ENCODE measurements around the gene GLRA1. TPM values are rescaled to one million over a fixed set of nuclear protein-coding genes. Genes with fewer than 3 reads are reported as not detected.
"Not testable (repeated sequence)": the region's sequence is repeated elsewhere in the genome, so short reads cannot be mapped to it uniquely, and the experiment has no call there.

GLRA1 gene
- total RNA-seq, 2 donors from 2014 or later = not detected

DNA sequence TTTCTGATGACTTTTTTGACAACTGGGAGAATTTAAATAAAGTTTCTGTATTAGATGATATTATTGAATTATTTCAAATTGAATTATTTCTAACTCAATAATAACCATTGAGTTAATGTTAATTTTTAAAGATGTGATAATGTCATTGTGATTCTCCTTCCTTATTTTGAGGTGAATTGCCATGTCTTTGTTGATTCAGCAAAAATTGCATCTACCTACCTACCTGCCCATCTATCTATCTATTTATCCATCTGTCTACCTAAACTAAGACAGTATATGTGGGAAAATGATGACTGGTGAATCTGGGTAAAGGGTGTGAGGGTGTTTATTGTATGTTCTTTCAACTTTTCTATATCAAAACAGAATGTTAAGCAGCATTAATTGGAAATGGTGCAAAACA lies 77.9 kb downstream of the GLRA1 start:
- TF ChIP-seq, protein P1, sequence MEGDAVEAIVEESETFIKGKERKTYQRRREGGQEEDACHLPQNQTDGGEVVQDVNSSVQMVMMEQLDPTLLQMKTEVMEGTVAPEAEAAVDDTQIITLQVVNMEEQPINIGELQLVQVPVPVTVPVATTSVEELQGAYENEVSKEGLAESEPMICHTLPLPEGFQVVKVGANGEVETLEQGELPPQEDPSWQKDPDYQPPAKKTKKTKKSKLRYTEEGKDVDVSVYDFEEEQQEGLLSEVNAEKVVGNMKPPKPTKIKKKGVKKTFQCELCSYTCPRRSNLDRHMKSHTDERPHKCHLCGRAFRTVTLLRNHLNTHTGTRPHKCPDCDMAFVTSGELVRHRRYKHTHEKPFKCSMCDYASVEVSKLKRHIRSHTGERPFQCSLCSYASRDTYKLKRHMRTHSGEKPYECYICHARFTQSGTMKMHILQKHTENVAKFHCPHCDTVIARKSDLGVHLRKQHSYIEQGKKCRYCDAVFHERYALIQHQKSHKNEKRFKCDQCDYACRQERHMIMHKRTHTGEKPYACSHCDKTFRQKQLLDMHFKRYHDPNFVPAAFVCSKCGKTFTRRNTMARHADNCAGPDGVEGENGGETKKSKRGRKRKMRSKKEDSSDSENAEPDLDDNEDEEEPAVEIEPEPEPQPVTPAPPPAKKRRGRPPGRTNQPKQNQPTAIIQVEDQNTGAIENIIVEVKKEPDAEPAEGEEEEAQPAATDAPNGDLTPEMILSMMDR (IDR thresholded peaks at IDR 0.05) = no peak
- Histone ChIP-seq H3K27ac (no peak overlapping the region), H3K36me3 (no peaks in the 10 kb centered on the region), H3K4me1 (ENCODE audit: control insufficient read depth in 1 of 2, low read depth in 2 of 2) (peaks cover 0 to 12% of the 10 kb centered on the region in 2 donors), H3K4me3 (no peak overlapping the region), H3K27me3 (replicated peaks; ENCODE audit: insufficient read depth) (no peaks in the 10 kb centered on the region), H3K9me3 (no peaks in the 10 kb centered on the region)
- ATAC-seq (ENCODE audit: insufficient number of reproducible peaks, low FRiP score, low read depth) (no peak), DNase-seq (ENCODE audit: low spot score) (no peak)

DNA sequence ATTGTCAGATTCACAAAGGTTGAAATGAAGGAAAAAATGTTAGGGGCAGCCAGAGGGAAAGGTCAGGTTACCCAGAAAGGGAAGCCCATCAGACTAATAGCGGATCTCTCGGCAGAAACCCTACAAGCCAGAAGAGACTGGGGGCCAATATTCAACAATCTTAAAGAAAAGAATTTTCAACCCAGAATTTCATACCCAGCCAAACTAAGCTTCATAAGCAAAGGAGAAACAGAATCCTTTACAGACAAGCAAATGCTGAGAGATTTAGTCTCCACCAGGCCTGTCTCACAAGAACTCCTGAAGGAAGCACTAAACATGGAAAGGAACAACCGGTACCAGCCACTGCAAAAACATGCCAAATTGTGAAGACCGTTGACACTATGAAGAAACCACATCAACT lies 91.8 kb downstream of the GLRA1 start:
- ATAC-seq (ENCODE audit: insufficient number of reproducible peaks, low FRiP score, low read depth); H3K36me3 ChIP-seq; H3K4me1 ChIP-seq (ENCODE audit: control insufficient read depth in 1 of 2, low read depth in 2 of 2); H3K27ac ChIP-seq; DNase-seq (ENCODE audit: low spot score); H3K4me3 ChIP-seq; H3K27me3 ChIP-seq (replicated peaks; ENCODE audit: insufficient read depth): not testable (repeated sequence)
- peaks cover 49% of the 10 kb centered on the region for H3K9me3 ChIP-seq

DNA sequence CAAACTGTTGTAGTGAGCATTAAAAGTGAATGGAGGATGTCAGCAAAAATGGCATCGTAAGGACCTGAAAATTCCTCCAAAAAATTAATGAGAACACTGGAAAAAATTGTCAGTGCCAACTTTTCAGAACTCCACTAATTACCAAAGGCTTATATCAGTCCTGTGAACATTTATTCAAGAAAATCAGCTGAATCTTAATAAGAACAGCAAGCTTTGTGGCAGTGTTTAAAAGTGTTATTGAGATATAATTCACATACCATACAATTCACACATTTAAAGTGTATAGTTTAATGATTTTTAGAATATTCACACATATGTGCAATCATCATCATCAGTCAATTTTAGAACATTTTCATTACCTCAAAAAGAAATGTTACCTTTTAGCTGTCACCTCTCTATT lies 95.3 kb downstream of the GLRA1 start:
- no peak overlapping the region for H3K4me3 ChIP-seq
- H3K27me3 ChIP-seq (replicated peaks; ENCODE audit: insufficient read depth) = no peaks in the 10 kb centered on the region
- ATAC-seq (ENCODE audit: insufficient number of reproducible peaks, low FRiP score, low read depth) (no peak), DNase-seq (ENCODE audit: low spot score) (no peak)
- no peaks in the 10 kb centered on the region for H3K36me3 ChIP-seq
- H3K4me1 ChIP-seq (ENCODE audit: control insufficient read depth in 1 of 2, low read depth in 2 of 2) = no peaks in the 10 kb centered on the region
- peaks cover 20% of the 10 kb centered on the region for H3K9me3 ChIP-seq
- no peak overlapping the region for H3K27ac ChIP-seq
- TF ChIP-seq, protein P1 (IDR thresholded peaks at IDR 0.05) = no peak

DNA sequence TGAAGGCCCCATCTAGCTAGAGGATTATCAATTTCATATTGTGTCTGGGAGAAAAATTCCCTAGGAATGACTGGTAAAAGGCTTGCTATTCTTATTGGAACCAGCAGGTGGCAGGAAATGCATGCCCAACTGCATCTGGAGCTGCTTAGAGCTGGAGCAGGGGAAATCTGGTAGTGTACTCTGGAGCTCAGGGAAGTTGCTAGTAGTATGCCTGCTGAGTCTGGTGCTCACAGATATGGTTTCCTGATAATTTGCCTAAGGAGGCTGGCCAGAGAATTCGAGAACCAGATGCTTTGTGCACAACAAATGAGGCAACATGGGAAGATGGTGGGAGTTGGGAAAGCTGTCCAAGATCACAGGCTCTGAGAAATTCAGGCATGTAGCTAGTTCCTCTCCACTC lies 99.2 kb downstream of the GLRA1 start:
- Histone ChIP-seq H3K27me3 (replicated peaks; ENCODE audit: insufficient read depth) (no peaks in the 10 kb centered on the region), H3K4me1 (ENCODE audit: control insufficient read depth in 1 of 2, low read depth in 2 of 2) (no peaks in the 10 kb centered on the region), H3K27ac (no peak overlapping the region), H3K36me3 (no peaks in the 10 kb centered on the region), H3K9me3 (no peaks in the 10 kb centered on the region), H3K4me3 (no peak overlapping the region)
- TF ChIP-seq, protein P1 (IDR thresholded peaks at IDR 0.05) = peak; percentile 90
- ATAC-seq (ENCODE audit: insufficient number of reproducible peaks, low FRiP score, low read depth) (no peak), DNase-seq (ENCODE audit: low spot score) (no peak)

DNA sequence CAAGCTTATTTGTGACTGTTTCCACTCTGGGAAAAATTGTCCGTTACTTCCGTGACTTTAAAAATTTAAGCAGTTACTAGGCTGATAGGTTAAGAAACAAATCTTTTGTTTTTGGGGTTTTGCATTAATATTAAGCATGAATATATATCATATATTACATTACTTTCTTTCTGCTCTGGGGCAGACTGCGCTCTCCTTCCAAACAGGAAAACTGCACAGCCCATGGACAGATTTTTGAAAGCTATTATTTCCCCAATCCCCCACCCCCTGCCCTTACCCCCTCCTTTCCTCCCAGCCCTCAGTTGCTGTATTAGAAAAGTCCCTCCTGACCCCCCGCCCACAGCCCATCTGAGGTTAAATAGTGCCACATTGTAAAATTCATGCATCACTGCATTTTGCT lies 102.5 kb downstream of the GLRA1 start:
- Histone ChIP-seq H3K27me3 (replicated peaks; ENCODE audit: insufficient read depth) (no peaks in the 10 kb centered on the region), H3K36me3 (no peaks in the 10 kb centered on the region), H3K4me3 (no peak overlapping the region), H3K4me1 (ENCODE audit: control insufficient read depth in 1 of 2, low read depth in 2 of 2) (no peaks in the 10 kb centered on the region), H3K27ac (no peak overlapping the region), H3K9me3 (no peaks in the 10 kb centered on the region)
- ATAC-seq (ENCODE audit: insufficient number of reproducible peaks, low FRiP score, low read depth) (no peak), DNase-seq (ENCODE audit: low spot score) (no peak)
- TF ChIP-seq, protein P1 (IDR thresholded peaks at IDR 0.05) = no peak

DNA sequence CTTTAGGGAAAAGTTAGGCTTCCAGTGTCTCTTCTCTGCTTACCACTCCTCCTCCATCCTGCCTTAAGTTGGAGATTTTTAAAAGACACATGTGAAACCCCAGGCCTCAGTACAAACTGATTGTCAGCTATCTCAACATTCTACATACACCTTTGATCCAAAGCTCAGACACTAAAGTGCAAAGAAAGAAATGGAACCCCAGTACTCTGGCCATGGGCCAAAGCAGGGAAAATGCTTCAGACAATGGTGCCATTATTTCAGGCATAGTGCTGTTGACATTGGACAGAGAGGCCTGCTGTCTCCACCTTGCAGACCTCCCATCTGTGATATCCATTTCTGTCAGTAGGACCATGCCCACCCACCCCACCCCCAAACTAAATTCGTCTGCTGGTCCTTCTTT lies 103.7 kb downstream of the GLRA1 start:
- no peak for DNase-seq (ENCODE audit: low spot score)
- no peak overlapping the region for H3K27ac ChIP-seq

More for the DNA sequence above, 103.7 kb downstream of the GLRA1 start:
- no peaks in the 10 kb centered on the region for H3K9me3 ChIP-seq
- TF ChIP-seq, protein P1 (IDR thresholded peaks at IDR 0.05) = no peak
- no peaks in the 10 kb centered on the region for H3K4me1 ChIP-seq (ENCODE audit: control insufficient read depth in 1 of 2, low read depth in 2 of 2)
- ATAC-seq (ENCODE audit: insufficient number of reproducible peaks, low FRiP score, low read depth) = no peak
- no peak overlapping the region for H3K4me3 ChIP-seq
- no peaks in the 10 kb centered on the region for H3K27me3 ChIP-seq (replicated peaks; ENCODE audit: insufficient read depth)
- H3K36me3 ChIP-seq = no peaks in the 10 kb centered on the region

All from thoracic aorta (tissue), 2 donors.